Thyroid gland (tissue), 4 donors: ENCODE data around the gene DCAF16.

Source experiments
- CTCF ChIP-seq, 6 experiments: fragments of 200-600 bp in 3 of 6; fragments of 450-650 bp in 3 of 6; sonication (generic) in 3 of 6; IDR thresholded peaks; one replicate each; pipeline ENCODE4 v1.5.1; 2016 to 2019; ENCODE audit warnings: antibody characterized with exemption in 6 of 6, mild to moderate bottlenecking in 2 of 6, inconsistent platforms in 1 of 6, moderate library complexity in 1 of 6
- POLR2A ChIP-seq, 2 donors: fragments of 450-650 bp; IDR thresholded peaks; one replicate each; pipeline ENCODE4 v1.6.1; 2017; ENCODE audit warnings: antibody characterized with exemption in 2 of 2, mild to moderate bottlenecking in 2 of 2, moderate library complexity in 1 of 2

- no peak for TF ChIP-seq CTCF (IDR thresholded peaks at IDR 0.05)
- no peak for TF ChIP-seq POLR2A (IDR thresholded peaks at IDR 0.05)
These were observed 46.6 kb downstream of the DCAF16 start for GRCh38 chr4:17763931-17764330.
